Stimulated activated CD4-positive, alpha-beta T cell treated with anti-CD3 and anti-CD28 coated beads, TNF-alpha, amount 100 ng/mL, for 1 hour (primary cell): ENCODE results near the gene COPS8.

Experiments used
- DNase-seq, 3 donors: peaks; one replicate each; pipeline ENCODE4 v3.0.0-alpha.2; 2020; ENCODE audit warnings: low read depth in 3 of 3, low spot score in 1 of 3

COPS8 gene

GRCh38 chr2:237085248-237086221 is at the start of gene COPS8:
Gene COPS8, plus strand, starts transcription at chr2:237085889. Its CDS starts 76 bp downstream, at chr2:237085965.
- peak; percentile 65 to 84 (median 67) for DNase-seq

- no peak for DNase-seq
These were observed 46.2 kb upstream of the COPS8 start for GRCh38 chr2:237039301-237040031.

GRCh38 chr2:237041231-237041630 is 44.5 kb upstream of the COPS8 start:
- DNase-seq, result no peak

DNA sequence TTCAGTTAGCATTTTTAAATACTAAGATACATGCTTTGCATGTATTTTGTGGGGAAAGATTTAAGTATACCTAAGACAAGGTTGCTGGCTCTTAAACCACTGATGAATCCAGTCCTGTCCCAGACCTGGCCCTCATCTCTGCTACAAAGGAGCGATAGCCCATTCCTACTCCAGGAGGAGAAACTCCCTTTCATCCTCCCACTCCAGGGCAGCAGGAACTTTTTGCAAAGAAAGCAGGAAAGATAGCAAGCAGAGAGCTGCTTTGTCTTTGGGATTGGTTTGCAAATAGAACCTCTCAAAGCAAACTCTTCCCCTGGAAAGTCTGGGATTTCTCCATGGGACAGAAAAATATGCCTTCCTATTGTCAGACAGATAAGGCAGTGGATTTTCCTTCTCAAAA is 43.6 kb upstream of the COPS8 start:
- DNase-seq, result no peak

DNA sequence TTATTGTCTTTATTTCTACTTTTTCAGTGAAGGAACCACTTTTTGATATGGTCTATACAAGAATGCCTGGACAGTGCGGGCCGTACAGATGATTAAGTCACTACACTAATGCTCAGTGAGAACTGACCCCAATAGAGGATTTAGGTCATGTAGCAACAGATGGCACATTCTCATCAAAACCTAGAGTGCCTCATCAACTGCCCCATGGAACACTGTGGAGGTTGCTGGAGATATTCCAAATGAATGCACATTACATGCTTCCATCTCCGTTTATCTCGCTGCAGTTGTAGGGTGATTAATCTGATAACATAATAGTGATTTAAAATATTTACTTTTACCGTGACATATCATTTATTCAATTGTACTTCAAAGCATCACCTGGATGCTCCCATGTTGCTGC is 41.8 kb upstream of the COPS8 start:
- DNase-seq, result no peak

GRCh38 chr2:237044281-237044680 is 41.4 kb upstream of the COPS8 start:
- DNase-seq, result no peak

DNA sequence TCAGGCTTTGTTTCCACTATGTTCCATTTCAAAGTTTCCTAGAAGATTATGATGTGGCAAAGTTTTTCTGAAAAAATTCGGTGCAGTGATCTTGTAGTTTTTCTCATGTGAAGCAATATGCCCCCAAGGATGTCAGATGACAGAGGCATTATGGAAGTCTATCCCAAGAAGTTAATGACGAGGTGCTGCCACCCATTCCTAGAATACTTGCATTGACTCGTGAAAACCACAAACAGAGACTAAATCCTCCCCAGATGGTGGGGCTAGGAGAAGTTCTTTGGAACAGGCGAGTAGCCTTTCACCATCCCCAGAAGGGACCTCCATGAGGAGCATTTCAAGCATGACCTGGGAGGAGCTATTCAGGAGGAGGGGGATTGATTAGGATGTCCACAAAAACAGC is 40.2 kb upstream of the COPS8 start:
- DNase-seq, result no peak

DNA sequence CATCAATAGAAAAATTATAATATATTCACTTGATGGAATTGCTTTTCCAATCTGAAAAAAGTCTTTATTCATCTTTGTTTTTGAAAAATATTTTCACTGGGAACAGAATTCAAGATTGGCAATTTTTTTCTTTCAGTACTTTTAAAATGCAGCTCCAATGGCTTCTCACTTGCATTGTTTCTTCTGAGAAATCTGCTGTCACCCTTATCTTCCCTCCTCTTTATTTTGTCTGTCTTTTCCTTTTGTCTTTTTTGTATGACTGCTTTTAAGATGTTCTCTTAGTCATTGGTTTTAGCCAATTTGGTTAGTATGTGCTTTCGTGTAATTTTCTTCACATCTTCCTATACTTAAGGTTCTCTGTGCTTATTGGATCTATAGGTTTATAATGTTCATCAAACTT is 37.1 kb upstream of the COPS8 start:
- DNase-seq, result no peak

DNA sequence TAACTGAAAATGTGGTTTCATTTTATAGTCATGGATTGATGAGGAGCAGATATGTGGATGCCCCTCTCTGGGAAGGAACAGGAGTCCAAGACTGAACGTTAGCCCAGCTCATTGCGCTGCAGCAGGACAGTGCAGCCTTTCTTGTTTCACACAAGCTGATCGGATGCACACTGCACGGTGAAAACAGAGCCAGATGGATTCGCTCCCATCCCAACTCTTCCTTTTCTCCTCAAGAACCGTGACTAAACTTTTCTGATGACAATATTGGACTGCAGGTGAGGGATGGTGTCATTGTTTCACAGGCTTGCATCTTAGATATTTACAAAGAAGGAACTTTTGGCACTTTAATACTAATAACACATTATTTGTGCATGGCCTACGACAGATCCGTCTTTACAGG is 33.8 kb upstream of the COPS8 start:
- DNase-seq, result no peak

DNA sequence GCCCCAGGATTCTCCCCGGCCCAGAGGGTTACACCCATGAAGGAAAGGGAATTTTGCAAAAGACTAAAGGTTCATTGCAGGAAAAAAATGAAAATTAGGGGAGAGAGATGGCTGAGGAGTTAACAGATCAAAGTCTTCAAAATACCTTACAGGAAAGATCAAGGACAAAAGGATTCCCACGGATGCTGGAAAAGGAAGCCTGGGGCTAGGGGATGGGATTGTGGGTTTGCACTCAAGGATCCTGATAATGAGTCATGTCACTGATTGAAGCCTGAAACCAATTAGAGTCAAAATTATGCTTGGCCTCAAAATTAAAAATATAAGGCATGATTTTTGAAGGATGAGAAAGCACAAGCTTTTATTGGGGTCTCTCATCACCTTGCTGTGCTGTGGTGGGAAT is 32.6 kb upstream of the COPS8 start:
- DNase-seq, result no peak

GRCh38 chr2:237055386-237056100 is 30.1 kb upstream of the COPS8 start:
- DNase-seq, result no peak

DNA sequence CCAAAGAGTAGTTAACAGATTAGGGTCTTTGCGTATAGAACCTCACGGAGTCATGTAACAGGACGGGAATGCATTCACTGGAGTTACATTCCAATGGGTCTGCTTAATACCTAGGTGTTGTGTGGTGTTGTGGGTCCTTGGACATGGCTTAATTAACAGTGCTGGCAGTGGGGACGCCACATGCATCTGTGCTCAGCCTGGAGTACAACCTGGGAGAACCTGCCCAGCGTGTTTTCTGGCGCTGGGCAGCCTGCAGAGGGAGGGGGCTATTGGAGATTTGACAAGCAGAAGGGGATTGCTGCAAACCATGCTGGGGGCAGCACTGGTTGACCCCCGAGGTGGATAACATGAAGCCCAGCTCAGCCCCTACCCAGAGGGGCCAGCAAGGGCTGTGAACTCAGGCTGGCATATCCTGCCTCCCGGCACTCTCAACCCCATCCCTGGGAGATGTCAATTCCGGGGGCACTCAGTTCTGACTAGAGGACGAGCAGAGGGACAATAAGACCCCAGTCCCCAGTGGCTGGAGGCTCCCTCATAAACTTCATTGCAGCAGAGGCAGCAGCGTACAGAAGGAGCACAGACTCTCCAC is 29.3 kb upstream of the COPS8 start:
- DNase-seq, result no peak

- no peak for DNase-seq
These were observed 28.6 kb upstream of the COPS8 start for GRCh38 chr2:237057107-237057506.

- DNase-seq, result no peak
These were observed 27.8 kb upstream of the COPS8 start for GRCh38 chr2:237057893-237058300.

DNA sequence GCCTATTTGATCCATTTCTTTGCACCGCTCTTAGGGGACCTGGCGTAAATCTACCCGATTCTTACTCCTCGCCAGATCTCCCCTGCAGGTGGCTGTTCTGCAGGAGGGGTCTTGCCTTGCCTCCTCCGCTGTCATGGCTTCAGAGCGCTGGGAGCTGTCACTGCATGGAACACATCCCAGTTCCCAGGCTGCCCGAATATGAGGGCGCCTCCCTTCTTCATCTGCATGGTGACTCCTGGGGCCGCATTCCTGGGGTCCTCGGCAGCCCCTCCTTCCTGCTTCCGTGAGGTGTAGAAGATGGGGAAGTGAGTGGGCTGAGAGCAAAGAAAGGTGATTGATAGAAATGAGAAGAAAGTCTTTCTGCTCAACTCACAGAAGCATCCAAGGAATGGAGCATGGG is 27.3 kb upstream of the COPS8 start:
- DNase-seq, result no peak

- DNase-seq, result no peak
These were observed 26.4 kb upstream of the COPS8 start for GRCh38 chr2:237059155-237059875.

GRCh38 chr2:237060534-237061312 is 25.0 kb upstream of the COPS8 start:
- DNase-seq, result no peak

DNA sequence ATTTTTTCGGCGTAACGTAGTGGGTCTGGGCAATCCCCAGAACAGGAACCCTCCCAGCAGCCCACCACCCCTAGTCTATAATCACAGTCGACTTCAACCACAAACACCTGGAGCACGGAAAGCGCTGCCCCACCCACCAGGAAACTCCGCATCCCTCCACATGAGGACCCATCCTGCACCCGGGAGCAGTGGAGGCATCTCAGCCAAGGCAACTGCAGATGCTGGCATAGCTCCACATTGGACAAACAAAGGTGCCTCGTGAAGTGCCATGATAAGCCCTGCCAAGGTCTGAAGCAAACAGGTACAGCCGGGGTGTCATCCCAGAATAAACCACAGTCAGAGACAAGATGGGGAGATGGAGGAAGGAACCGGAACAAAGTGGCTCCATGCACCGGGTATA is 24.3 kb upstream of the COPS8 start:
- DNase-seq, result no peak

- DNase-seq, result no peak
These were observed 23.1 kb upstream of the COPS8 start for GRCh38 chr2:237062585-237062984.
